Nucleus accumbens (tissue), 56 donors: Measurements from ENCODE around the gene GPR173.

Source experiments
- DNase-seq, 56 donors: peaks; one replicate each; lab custom pipeline; 2025; lab: John Stamatoyannopoulos, UW

The GPR173 gene

DNA sequence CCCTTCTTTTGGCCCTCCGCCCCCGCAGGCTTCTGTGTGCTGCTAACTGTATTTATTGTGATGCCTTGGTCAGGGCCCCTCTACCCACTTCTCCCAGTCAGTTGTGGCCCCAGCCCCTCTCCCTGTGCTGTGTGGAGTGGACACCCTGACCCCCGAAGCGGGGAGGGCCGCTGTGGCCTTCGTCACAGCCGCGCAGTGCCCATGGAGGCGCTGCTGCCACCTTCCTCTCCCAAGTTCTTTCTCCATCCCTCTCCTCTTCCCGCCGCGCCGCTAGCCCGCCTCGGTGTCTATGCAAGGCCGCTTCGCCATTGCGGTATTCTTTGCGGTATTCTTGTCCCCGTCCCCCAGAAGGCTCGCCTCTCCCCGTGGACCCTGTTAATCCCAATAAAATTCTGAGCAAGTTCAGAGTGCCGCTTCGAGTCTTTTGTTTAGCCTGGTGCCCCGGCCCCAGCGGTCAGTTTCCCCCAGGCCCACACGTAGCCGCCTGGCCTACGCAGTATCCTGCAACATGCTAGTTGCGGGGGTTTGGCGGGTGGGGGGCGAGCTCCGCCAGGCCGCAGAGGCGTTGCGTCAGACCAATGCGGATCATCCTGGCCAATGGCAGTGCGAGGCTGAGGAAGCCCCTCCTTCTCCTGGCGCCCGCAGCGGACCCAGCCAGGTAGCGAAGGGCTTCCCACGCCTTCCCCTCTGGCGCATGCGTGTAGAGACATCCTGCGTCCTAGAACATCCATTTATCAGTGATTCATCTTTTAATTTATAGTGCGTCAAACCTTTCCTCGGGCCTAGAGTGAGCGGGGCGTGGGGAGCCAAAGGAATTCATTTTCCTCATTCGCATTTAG is 39.8 kb downstream of the GPR173 start:
- peak in 50 of 56 donors; percentile 8 to 87 (median 58) for DNase-seq

DNA sequence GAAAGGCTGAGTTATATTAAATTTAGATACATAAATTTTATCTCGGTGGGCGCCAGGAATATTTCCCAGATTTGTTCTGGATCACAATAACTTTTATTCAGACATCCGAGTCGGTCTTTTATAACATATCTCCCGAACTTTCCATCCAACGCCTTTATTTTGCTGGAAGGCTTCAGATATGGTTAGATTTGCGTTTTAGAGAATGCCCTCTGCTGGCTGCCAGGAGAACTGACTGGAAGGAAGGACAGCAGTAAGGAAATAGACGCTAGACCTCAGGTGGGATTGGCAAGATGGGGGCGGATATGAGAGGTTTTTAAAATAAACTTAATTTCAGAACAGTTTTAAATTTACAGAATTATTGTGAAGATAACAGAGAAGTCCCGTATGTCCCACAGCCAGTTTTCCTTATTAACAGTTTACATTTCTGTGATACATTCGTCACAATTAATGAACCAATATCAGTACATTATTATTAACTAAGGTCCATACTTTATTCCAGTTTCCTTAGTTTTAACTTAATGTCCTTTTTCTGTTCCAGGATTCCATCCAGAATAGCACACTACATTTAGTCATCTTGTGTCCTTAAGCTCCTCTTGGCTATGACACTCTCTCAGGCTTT is 40.7 kb downstream of the GPR173 start:
- peak in 28 of 56 donors; percentile 1 to 76 (median 20) for DNase-seq

DNA sequence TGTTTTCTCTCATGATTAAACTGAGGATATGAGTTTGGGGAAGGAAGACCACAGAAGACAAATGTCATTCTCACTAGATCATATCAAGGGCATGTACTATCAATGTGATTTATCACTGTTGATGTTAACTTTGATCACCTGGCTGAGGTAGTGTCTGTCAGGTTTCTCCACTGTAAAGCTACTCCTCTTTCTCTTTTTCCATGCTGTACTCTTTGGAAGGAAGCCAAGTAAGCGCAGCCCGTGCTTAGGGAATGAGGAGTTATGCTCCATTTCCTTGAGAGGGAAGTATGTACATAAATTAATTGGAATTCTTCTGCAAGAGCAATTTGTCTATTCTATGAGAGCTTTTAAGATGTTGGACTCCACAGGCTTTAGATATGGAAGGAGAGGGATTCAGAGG is 41.3 kb downstream of the GPR173 start:
- no peak for DNase-seq

DNA sequence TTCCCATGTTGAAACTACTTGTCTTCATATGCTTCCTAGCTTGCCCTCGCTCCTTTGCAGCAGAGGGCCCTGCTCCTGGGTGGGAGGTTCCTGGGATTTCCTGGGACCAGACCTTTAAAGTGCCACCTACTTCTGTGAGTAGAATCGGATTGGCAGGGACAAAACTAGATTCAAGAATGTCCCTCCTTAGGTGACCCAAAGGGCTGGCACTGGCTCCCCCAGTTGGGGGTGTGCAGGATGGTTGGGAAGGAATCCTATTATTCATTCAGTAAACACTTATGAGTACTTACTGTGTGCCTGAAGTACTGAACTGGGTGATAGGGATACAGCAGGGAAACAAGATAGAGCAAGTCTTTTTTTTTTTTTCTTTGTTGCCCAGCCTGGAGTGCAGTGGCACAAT is 42.8 kb downstream of the GPR173 start:
- no peak for DNase-seq

DNA sequence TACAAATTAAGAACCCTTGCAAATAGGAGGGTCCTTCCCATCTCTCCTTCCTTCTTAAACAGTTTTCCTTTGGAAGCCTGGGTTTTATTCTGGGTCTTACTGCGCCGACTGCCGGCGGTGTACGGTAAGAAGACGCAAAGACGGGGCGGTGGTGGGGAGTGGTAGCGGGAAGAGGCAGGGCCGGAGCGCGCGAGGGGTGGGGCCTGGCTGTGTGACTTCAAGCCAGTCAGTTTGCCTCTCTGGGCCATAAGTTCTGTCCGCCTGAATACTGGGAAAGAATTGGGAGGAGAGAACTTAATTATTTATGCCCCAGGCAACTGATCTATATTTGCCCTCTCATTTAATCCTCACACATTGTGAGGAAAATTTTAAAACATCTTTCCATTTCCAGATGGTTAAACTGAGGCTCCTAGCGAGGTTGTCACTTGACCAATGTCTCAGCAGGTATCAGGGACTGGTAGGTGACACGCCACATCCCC is 44.6 kb downstream of the GPR173 start:
- peak in 47 of 56 donors; percentile 1 to 76 (median 29) for DNase-seq

DNA sequence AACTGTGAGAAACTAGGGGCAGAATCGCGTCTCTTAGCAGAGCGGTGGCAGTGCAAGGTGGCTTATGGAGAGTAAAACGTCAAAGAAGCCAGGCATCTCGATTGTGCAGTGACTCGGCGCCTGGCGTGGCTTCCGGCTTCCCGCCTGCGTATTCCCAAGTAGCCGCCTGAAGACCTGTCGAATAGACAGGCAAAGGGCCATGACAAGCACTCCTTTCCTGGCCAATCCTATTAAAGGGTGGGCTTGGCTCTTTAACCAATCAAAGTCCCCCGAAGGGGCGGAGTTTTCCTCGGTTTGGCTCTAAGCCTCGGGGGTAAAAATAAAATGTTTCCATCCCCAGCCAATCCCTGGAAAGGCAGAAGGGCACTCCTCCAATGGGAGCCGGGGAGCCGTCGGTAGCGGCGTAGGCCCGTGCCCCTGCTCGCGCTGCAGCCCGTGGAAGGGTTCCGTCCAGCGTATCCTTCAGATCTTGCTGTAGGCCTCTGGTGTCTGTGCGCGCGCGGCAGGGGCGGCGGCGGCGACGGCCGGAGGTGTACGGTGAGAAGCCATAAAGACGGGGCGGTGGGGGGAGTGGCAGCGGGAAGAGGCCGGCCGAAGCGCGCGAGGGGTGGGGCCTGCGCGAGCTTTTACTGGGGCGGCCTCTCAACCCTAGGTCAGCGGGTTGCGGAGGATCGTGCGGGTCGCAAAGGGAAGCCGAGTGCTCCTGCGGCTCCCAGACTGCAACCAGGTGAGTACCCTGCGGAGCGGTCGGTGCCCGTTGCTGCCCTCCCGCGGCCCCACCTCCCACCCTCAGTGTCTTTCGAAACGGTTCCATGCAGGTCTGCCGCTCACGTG is 45.4 kb downstream of the GPR173 start, which contains the start of gene KANTR:
Gene KANTR (plus strand): TSS at position 395 of the 834 bp plus-strand sequence. CDS start 30,131 bp downstream, outside the sequence.
- peak; percentile 35 to 91 (median 78) for DNase-seq

DNA sequence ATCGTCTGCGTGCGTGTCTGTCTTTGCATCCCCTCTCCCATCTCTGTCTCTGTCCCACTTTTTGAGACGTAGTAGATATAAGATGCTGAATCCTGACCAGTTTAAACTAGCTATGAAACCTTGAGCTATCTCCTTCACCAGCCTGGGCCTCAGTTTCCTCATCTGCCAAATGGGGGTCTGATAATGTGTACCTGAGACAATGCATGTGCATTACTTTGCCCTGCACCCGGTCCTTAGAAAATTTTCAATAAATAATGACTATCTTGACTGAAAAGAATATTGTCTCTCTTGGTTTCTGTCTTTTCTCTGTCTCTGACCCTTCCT is 46.0 kb downstream of the GPR173 start:
- no peak for DNase-seq

DNA sequence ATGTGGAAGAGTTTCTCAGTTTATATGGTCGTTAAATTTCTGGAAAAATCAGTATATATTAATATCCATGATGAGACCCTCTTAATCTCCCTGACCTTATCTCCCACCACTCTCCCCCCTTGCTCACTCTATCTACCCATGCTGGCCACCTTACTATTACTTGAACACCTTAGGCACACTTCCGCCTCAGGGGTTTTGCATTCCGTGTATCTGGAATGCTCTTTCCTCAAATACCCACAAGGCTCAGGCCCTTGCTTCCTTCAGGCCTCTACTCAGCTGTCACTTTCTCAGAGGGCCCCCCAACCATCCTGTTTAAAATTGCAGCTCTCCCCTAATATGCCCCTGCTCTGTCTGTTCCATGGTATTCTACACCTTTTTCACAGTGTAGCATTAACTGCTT is 47.2 kb downstream of the GPR173 start:
- DNase-seq: no peak

DNA sequence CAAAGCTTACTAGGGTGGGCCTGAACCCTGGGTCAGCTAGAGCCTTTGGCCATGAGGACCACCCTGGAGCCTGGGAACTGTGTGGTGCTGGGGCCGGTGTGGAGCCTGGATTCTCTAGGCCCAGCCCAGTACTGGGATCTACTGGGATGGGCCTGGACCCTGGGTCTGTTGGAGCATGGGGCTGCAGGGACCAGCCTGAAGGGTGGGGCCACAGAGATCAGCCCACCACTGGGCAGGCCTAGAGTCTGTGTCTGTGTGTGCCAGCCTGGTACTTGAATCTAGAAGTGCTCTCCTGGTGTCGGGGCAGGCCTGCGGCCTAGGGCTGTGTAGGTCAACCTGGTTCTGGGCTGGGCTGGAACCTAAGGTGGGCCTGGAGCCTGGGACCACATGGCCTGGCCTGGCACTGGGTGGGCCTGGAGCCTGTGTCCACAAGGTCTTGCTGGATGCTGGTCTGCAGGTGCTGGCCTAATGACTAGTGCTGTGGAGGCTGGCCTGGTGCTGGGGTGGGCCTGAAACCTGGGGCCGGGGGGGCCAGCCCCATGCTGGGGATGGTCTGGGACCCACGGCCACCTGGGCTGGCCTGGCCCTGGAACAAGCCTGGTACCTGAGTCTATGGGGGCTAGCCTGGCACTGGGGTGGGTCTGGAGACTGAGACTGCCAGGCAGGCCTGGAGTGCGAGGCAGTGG is 66.4 kb downstream of the GPR173 start:
- DNase-seq: no peak

DNA sequence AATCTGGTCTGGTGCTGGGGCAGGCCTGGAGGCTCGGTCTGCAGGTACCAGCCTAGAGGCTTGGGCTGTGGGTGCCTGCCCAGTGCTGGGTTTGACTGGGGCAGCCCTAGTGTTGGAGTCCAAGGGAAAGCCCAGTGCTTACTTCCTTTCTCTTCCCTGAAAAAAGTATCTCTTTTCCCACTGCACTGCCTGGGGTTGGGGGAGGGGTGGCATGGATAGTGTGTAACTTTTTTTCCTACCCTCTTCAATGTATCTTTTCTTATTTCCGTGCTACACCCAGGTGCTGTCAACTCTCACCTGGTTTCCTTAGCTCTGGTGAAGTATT is 66.9 kb downstream of the GPR173 start:
- no peak for DNase-seq

DNA sequence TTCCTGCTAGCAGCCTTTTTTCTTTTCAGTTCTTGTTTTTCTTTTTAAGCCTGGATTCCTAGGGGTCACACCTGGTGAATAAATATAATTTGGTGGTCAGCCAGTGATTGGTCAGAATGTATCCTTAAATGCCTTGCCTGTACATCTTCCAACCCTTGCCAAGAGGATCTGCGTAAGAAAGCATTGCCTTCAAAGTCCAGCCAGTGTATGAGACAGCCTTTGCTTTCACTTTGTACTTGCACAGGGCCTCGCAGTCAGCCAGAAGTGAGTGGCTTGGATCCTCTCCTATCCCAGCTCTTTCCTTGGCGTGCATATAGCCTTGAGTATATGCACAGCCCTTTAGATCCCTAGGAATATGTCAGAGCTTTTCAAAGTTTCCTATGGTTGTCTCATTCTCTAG is 67.5 kb downstream of the GPR173 start:
- DNase-seq: peak in 3 of 56 donors; percentile 4 to 5 (median 5)

DNA sequence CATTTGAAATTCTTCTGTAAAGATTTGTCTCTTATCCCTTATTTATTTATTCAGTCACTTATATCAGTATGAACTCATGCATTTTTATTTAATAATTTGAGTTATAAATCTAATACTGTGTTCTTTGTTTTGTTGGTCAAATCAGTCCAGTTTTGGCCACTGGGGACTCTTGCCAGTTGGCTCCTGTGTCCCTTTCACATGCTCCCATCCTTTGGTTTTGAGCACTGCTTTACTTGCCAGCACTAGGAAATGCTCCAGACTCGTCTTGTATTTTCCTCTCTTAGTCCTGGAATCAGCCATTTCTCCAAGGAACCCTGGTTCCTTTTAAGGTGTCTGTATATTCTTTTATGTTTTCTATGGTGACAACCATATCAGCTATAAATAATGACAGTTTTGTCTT is 73.4 kb downstream of the GPR173 start:
- DNase-seq: peak in 4 of 56 donors; percentile 0 to 8 (median 2)

DNA sequence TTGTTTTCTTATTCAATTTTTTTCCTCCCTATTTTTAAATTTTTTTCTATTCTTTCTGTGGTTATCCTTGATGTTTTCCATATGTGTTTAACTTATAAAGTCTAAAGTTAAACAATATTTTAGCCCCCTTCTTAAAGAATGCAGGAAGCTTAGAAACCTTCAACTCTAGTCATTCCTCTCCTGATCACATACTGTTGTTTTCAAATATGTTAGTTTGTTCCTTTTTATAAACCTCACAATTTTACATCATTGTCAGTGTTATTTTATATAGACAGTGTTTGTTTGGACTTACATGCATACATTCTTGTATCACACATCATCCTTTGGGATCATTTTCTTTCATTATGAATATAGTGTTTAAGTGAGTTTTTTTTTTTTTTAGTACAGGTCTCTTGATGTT is 76.9 kb downstream of the GPR173 start:
- no peak for DNase-seq

DNA sequence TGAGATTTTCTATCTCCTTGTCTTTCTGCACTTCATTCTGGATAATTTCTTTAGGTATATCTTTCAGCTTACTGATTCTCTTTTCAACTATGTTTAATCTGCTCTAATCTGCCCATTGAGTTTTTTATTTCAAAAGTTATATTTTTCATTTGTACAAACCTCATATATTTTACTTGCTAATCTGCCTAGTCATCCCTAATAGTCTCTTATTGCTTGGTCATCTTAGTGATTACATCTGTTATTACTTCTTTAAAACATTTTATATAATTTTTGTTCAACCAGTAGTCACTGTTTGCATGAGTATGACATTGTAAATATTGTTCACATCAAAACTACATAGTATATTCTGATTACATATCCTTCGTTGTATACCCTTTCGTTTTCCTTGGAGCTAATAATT is 77.8 kb downstream of the GPR173 start:
- DNase-seq: no peak

DNA sequence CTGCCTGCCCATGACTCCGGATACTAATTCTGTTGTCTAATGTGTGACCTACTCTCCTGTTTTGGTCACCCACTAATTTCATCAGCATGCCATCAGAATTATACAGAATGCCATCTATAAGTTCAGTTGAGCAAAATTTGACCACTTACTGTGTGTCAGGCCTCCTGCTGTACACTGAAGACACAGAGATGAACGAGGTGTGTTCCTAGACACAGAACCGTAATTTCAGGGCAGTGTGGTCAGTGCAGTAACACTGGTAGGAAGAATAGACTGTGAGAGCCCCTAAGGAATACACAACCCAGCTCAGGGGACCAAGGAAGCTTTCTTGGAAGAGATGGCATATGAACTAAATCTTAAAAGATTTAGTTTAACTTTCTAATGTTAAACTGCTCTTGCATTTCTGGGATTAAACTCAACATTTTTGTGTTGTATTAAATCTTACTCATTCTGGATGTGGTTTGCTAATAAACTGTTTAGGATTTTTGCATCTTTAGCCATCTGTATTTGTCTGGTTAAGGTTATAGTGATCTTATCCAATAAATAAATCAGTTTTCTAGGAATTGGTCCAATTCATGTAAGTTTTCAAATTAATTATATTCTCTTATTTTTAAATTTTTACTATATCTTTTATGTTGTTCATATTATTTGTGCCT is 79.6 kb downstream of the GPR173 start:
- DNase-seq: no peak
